K562 (cell line): ENCODE data around the gene RPF1. TPM values are rescaled to one million over a fixed set of nuclear protein-coding genes. Genes with fewer than 3 reads are reported as not detected.

ENCODE experiments used
- ELK3 ChIP-seq: fragments of 450-650 bp; formaldehyde crosslinking; IDR thresholded peaks from 2 replicates; pipeline ENCODE4 v1.4.0; 2020; ENCODE audit warnings: mild to moderate bottlenecking
- FOXK1 ChIP-seq: sonication (generic); formaldehyde crosslinking; IDR thresholded peaks from 2 replicates; pipeline ENCODE4 v1.8.0; 2022; ENCODE audit warnings: missing genetic modification reagents, mild to moderate bottlenecking, borderline replicate concordance
- HDAC8 ChIP-seq: fragments of 450-650 bp; IDR thresholded peaks from 2 replicates; pipeline ENCODE4 v1.6.1; 2016; ENCODE audit warnings: mild to moderate bottlenecking, missing genetic modification characterization, moderate library complexity, missing compliant biosample characterization
- KAT2B ChIP-seq: IDR thresholded peaks from one replicate; pipeline ENCODE4 v1.6.1; 2012; ENCODE audit warnings: low read depth, mild to moderate bottlenecking, control low read depth, inconsistent platforms, low read length, moderate library complexity
- MCM3 ChIP-seq: fragments of 450-650 bp; IDR thresholded peaks from 2 replicates; pipeline ENCODE4 v1.6.1; 2016
- MCM7 ChIP-seq, 2 experiments: fragments of 450-650 bp; IDR thresholded peaks; 2 replicates each; pipeline ENCODE4 v1.6.1; 2016 to 2018
- NR2C2 ChIP-seq, 2 experiments: fragments of 200-800 bp in 1 of 2; sonication (Bioruptor generic) in 1 of 2; sonication (generic) in 1 of 2; formaldehyde crosslinking in 1 of 2; IDR thresholded peaks; 2 replicates each; pipeline versions ENCODE4 v1.6.1 to v1.8.0; 2016 to 2022; ENCODE audit warnings: mild to moderate bottlenecking in 1 of 2, missing compliant biosample characterization in 1 of 2, missing genetic modification characterization in 1 of 2, missing genetic modification reagents in 1 of 2
- RBBP5 ChIP-seq: fragments of 200-600 bp; sonication (generic); IDR thresholded peaks from 2 replicates; pipeline ENCODE4 v1.6.1; 2012; ENCODE audit warnings: borderline replicate concordance, mild to moderate bottlenecking, low read length, control low read depth, inconsistent platforms; ENCODE audit not compliant: insufficient read depth, poor library complexity, severe bottlenecking
- RNF2 ChIP-seq: sonication (generic); IDR thresholded peaks from 2 replicates; pipeline ENCODE4 v1.6.1; 2016
- SRSF3 ChIP-seq: fragments of 200-400 bp; formaldehyde crosslinking; IDR thresholded peaks from 2 replicates; pipeline ENCODE4 v1.6.1; 2016; ENCODE audit warnings: mild to moderate bottlenecking, low read length, moderate library complexity; ENCODE audit not compliant: insufficient read depth
- SRSF7 ChIP-seq: fragments of 200-400 bp; formaldehyde crosslinking; optimal IDR thresholded peaks from 2 replicates; pipeline ENCODE3; 2017; ENCODE audit warnings: mild to moderate bottlenecking, low read depth, low read length
- TBL1XR1 ChIP-seq, 2 experiments: IDR thresholded peaks; 2 replicates each; pipeline ENCODE4 v1.6.1; 2012; ENCODE audit warnings: improper control_type of control experiment in 2 of 2, low read length in 2 of 2, mild to moderate bottlenecking in 1 of 2
- TGIF2 ChIP-seq: sonication (generic); formaldehyde crosslinking; IDR thresholded peaks from 2 replicates; pipeline ENCODE4 v1.8.1; 2022; ENCODE audit warnings: mild to moderate bottlenecking, missing genetic modification reagents, moderate library complexity
- U2AF2 ChIP-seq: fragments of 200-400 bp; formaldehyde crosslinking; optimal IDR thresholded peaks from 2 replicates; pipeline ENCODE3; 2017; ENCODE audit warnings: low read depth, mild to moderate bottlenecking, low read length
- ZBTB8A ChIP-seq: fragments of 450-650 bp; IDR thresholded peaks from 2 replicates; pipeline ENCODE4 v1.6.1; 2018; ENCODE audit warnings: mild to moderate bottlenecking, moderate library complexity; ENCODE audit not compliant: partially characterized antibody
- ZKSCAN1 ChIP-seq: fragments of 150-350 bp; IDR thresholded peaks from 2 replicates; pipeline ENCODE4 v1.6.1; 2016; ENCODE audit warnings: low read depth, low read length
- ZNF24 ChIP-seq: fragments of 450-650 bp; IDR thresholded peaks from 2 replicates; pipeline ENCODE4 v1.6.1; 2016
- ZNF324 ChIP-seq: fragments of 250-450 bp; sonication (Bioruptor Pico); IDR thresholded peaks from 2 replicates; pipeline ENCODE4 v1.4.0; 2020; ENCODE audit warnings: mild to moderate bottlenecking
- ZNF584 ChIP-seq: fragments of 200-800 bp; sonication (Bioruptor generic); IDR thresholded peaks from 2 replicates; pipeline ENCODE4 v1.6.1; 2016; ENCODE audit warnings: low read depth, mild to moderate bottlenecking, missing genetic modification characterization, missing compliant biosample characterization
- ZNF699 ChIP-seq: fragments of 250-450 bp; sonication (Bioruptor Pico); IDR thresholded peaks from 2 replicates; pipeline ENCODE4 v1.8.0; 2021; ENCODE audit warnings: mild to moderate bottlenecking, moderate library complexity; ENCODE audit not compliant: insufficient replicate concordance
- polyA plus RNA-seq, 8 experiments: library from polyadenylated mRNA; depleted of rRNA in 4 of 8; stranded (reverse) in 5 of 8; unstranded in 3 of 8; fragments of >200 nt; fragmentation: Nextera tagmentation in 2 of 8; fragmentation: Illumina TruSeq in 1 of 8; extraction: Ambion mirVana in 2 of 8; extraction: Trizol in 1 of 8; gene quantifications; 2 replicates each; pipeline versions ENCODE4 v1.2.1 to v1.2.3, GENCODE V29; 2011 to 2014; ENCODE audit warnings: inconsistent platforms in 1 of 8, missing spikeins in 1 of 8
- total RNA-seq, 7 experiments: library from RNA; depleted of rRNA in 6 of 7; stranded (reverse); fragments of >200 nt in 6 of 7; fragmentation: Illumina TruSeq in 2 of 7; extraction: Trizol in 2 of 7; gene quantifications; 2 replicates each; pipeline versions ENCODE4 v1.2.1 to v1.2.3, GENCODE V29; 2011 to 2021; ENCODE audit warnings: low replicate concordance in 1 of 7
- TF ChIP-seq, protein P1 (sequence below): fragments of 450-650 bp; IDR thresholded peaks from 2 replicates; pipeline ENCODE4 v1.6.1; 2017; ENCODE audit warnings: antibody characterized with exemption

Gene RPF1
- total and polyA plus RNA-seq, 9 of the 15 experiments (the other 6 are each of a cell fraction or from before 2014, with no cell fraction given), result 52.4 to 156 (median 90.2) TPM

- TF ChIP-seq ZNF584 (CRISPR knock-in tag) (peak; percentile 70; the same call in 1 of the 2 replicates), ELK3 (CRISPR knock-in tag) (no peak), ZNF699 (CRISPR knock-in tag) (no peak), FOXK1 (no peak), MCM7 (IDR thresholded peaks at IDR 0.05) (no peak), ZNF24 (no peak), ZNF324 (no peak), RBBP5 (peak; percentile 98), SRSF3 (no peak), RNF2 (0 out of 2 replicates have a peak, but pooled peaks have one; percentile 19), SRSF7 (no peak), MCM3 (no peak), TBL1XR1 (IDR thresholded peaks at IDR 0.05; ENCODE audit: low read length in 2 of 2) (peak in 1 of 2 experiments; percentile 79; a peak in 1 of 4 replicates), KAT2B (no peak), ZBTB8A (no peak), TGIF2 (no peak; the same call in 1 of the 2 replicates), HDAC8 (tag) (peak; percentile 91; the same call in 1 of the 2 replicates), U2AF2 (no peak), NR2C2 (CRISPR knock-in tag; IDR thresholded peaks at IDR 0.05) (peak; percentile 99), NR2C2 (tag; IDR thresholded peaks at IDR 0.05) (peak; percentile 100), ZKSCAN1 (no peak)
- TF ChIP-seq, protein P1, sequence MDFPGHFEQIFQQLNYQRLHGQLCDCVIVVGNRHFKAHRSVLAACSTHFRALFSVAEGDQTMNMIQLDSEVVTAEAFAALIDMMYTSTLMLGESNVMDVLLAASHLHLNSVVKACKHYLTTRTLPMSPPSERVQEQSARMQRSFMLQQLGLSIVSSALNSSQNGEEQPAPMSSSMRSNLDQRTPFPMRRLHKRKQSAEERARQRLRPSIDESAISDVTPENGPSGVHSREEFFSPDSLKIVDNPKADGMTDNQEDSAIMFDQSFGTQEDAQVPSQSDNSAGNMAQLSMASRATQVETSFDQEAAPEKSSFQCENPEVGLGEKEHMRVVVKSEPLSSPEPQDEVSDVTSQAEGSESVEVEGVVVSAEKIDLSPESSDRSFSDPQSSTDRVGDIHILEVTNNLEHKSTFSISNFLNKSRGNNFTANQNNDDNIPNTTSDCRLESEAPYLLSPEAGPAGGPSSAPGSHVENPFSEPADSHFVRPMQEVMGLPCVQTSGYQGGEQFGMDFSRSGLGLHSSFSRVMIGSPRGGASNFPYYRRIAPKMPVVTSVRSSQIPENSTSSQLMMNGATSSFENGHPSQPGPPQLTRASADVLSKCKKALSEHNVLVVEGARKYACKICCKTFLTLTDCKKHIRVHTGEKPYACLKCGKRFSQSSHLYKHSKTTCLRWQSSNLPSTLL, result no peak
Observed at GRCh38 chr1:84478876-84479868, at the start of gene RPF1 (continued).
